Type B pancreatic cell (in vitro differentiated cells): ENCODE results near the gene IQGAP2. TPM values are rescaled to one million over a fixed set of nuclear protein-coding genes. Genes with fewer than 3 reads are reported as not detected.

Experiments
- DNase-seq: peaks from one replicate; pipeline ENCODE4 v3.0.0; 2021; ENCODE audit warnings: mixed read lengths; ENCODE audit not compliant: unreplicated experiment; ENCODE audit errors: extremely low spot score
- H3K27ac Mint-ChIP-seq: 2 replicates; pipeline ENCODE4 v1.8.0; 2021; ENCODE audit warnings: mild to moderate bottlenecking, mixed read lengths
- H3K27me3 Mint-ChIP-seq: 2 replicates; pipeline ENCODE4 v1.8.0; 2021; ENCODE audit warnings: mixed read lengths
- H3K36me3 Mint-ChIP-seq: 2 replicates; pipeline ENCODE4 v1.8.0; 2021; ENCODE audit warnings: mixed read lengths
- H3K4me1 Mint-ChIP-seq: one replicate; pipeline ENCODE4 v1.8.0; 2021; ENCODE audit warnings: mixed read lengths; ENCODE audit not compliant: unreplicated experiment
- H3K4me3 Mint-ChIP-seq: 2 replicates; pipeline ENCODE4 v1.8.0; 2021; ENCODE audit warnings: mild to moderate bottlenecking, mixed read lengths
- H3K9me3 Mint-ChIP-seq: 2 replicates; pipeline ENCODE4 v1.8.0; 2021; ENCODE audit warnings: mixed read lengths
- total RNA-seq: library from RNA; stranded (reverse); gene quantifications from 2 replicates; pipeline ENCODE4 v1.2.1, GENCODE V29; 2021; ENCODE audit warnings: low replicate concordance
- TF ChIP-seq, protein P1 (sequence below): fragments of 200-600 bp; sonication (generic); conservative IDR thresholded peaks from 2 replicates; pipeline ENCODE4 v1.5.0; 2021; ENCODE audit warnings: antibody characterized with exemption, mild to moderate bottlenecking

The IQGAP2 gene
- total RNA-seq, 1 donor from 2014 or later, result 24.7 TPM

DNA sequence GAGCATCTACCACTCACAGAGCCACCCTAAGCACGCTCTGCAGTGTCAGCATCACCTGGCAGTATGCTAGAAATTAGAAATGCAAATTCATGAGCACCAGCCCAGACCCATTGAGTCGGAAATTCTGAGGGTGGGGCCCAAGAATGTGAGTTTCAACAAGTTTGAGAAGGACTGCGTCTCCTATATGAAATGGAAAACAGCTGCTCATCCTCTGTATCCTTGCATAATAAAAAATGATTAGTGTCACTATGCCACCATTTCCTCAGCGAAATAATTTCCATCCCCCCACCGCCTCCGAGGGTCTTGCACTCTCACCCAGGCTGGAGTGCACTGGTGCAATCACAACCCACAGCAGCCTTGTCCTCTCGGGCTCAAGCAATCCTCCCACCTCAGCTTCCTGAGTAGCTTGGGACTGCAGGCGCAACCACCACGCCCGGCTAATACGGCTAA is 1.3 kb upstream of the IQGAP2 start:
- Mint-ChIP-seq H3K4me1 (peaks cover 13% of the 10 kb centered on the region), H3K36me3 (no peaks in the 10 kb centered on the region), H3K27me3 (peaks cover 18% of the 10 kb centered on the region), H3K4me3 (peak overlapping the region; percentile 96), H3K27ac (peak overlapping the region; percentile 79), H3K9me3 (peaks cover under 1% of the 10 kb centered on the region)
- TF ChIP-seq, protein P1, sequence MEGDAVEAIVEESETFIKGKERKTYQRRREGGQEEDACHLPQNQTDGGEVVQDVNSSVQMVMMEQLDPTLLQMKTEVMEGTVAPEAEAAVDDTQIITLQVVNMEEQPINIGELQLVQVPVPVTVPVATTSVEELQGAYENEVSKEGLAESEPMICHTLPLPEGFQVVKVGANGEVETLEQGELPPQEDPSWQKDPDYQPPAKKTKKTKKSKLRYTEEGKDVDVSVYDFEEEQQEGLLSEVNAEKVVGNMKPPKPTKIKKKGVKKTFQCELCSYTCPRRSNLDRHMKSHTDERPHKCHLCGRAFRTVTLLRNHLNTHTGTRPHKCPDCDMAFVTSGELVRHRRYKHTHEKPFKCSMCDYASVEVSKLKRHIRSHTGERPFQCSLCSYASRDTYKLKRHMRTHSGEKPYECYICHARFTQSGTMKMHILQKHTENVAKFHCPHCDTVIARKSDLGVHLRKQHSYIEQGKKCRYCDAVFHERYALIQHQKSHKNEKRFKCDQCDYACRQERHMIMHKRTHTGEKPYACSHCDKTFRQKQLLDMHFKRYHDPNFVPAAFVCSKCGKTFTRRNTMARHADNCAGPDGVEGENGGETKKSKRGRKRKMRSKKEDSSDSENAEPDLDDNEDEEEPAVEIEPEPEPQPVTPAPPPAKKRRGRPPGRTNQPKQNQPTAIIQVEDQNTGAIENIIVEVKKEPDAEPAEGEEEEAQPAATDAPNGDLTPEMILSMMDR, result no peak
- DNase-seq, result no peak

DNA sequence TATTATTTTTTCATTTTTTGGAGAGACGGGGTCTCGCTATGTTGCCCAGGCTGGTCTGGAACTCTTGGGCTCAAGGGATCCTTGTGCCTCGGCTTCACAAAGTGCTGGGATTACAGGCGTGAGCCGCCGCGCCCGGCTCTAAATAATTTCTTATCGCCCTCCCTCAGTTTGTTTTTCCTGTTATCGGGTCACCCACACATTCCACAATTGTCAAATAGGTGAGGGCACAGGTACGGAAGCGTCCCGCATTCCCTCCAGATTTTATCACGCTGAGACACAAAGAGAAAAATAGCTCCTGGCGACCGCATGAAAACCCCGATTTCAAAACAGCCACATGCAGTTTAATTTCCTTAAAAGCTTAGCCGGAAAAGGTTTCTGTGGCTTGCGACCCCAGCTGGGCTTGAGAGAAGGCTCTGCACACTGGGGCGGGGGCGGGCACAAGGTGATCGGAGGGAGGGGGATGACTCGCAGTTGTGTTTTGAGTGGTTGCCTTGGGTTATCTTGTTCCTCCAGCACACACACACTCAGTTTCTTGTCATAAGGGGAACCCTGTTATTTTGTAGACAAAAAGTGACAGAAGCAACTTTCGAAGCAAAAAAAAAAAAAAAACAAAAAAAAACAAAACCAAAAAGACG is 717 bp upstream of the IQGAP2 start:
- H3K9me3 Mint-ChIP-seq, result no peaks in the 10 kb centered on the region
- no peak for DNase-seq
- H3K4me3 Mint-ChIP-seq, result peak overlapping the region; percentile 96
- H3K27me3 Mint-ChIP-seq, result peaks cover 18% of the 10 kb centered on the region
- H3K4me1 Mint-ChIP-seq, result peaks cover 13% of the 10 kb centered on the region
- H3K27ac Mint-ChIP-seq, result peak overlapping the region; percentile 79
- no peaks in the 10 kb centered on the region for H3K36me3 Mint-ChIP-seq
- TF ChIP-seq, protein P1, result no peak

DNA sequence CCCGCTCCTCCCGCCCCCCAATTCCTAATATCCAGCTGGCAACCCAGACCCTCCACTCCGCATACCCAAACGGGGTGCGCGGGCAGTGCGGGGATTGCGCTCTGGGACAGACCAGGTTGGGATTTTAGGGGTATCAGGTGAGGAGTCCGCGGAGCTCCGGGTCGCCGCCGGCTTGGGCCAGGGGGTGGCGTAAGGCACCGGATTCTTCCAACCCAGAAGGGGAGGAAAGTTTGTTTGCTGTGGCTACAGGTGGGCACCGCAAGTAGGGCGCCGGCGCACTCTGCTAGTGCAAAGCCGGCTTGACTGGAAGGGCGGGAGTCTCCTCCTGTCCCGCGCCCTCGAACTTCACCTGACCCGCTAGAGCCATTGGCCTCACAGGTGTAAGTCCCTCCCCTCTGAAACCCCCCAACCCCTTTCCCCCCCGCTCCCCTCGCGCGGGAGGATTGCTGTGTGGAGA is 709 bp downstream of the IQGAP2 start:
- DNase-seq, result no peak
- TF ChIP-seq, protein P1, result peak; percentile 62
- Mint-ChIP-seq H3K27ac (no peak overlapping the region), H3K9me3 (no peaks in the 10 kb centered on the region), H3K4me1 (peaks cover 13% of the 10 kb centered on the region), H3K27me3 (peaks cover 18% of the 10 kb centered on the region), H3K4me3 (peak overlapping the region; percentile 96), H3K36me3 (no peaks in the 10 kb centered on the region)

DNA sequence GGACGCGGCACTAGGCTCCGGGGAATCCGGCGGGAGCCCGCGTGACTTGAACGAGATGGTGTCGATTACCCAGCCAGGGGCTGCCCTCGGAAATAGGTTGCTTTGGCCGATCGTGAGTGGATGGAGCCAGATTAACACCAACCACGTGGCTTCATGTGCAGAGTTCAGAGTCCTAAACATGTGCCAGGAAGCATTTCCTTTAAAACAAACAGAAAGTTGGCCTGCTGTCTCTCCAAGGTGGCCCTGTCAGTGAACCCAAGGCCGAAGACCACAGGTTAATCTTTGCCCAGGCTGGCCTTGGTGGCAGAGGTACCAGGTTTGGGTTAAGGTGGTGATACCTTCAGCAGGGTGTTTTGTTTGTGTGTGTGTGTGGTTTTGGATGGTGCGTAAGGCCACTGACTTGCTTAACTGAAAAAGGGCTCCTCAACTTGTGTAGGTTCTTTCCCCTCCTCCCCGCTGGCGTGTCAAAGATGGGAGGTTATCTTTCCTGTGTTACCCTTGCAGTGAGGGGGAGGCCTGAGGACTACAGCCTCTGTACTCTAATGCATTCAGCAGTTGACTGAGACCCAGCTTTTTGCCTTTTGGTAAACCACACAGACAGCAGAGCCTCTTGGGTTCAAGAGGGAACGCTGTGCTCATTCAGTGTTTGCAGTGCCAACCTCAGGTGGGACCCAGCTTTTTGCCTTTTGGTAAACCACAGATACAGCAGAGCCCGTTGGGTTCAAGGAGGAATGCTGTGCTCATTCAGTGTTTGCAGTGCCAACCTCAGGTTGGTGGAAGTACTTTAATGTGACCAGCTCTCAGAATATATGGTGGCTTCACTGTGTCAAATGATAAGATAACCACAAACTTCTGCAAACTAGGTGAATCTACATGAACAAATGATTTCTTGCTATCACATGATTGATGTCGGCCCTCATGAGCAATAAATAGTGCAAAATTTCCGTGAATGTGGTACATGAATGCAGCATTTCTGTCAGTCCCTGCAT is 1.4 kb downstream of the IQGAP2 start:
- Mint-ChIP-seq H3K4me1 (peaks cover 14% of the 10 kb centered on the region), H3K27me3 (peaks cover 18% of the 10 kb centered on the region), H3K4me3 (peak overlapping the region; percentile 96), H3K9me3 (no peaks in the 10 kb centered on the region), H3K36me3 (no peaks in the 10 kb centered on the region), H3K27ac (no peak overlapping the region)
- TF ChIP-seq, protein P1, result no peak
- DNase-seq, result no peak

DNA sequence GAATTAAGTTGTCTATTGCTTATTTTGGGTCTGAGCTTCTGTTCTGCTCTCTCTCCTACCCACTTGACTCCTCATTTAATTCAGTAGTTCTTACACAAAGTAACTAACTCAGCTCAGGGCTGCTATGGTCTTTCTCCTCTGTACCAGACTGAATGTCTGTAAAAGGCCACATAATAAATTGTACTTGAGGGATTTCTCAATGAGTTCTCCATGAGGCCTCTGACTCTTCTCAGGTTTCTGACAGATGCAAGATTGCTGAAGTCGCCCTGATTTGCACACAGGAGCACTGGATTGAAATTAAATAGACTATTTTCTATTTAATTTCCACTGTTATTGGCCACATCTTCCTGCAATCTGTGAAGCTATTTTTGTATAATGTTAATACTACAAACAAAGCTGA is 2.9 kb downstream of the IQGAP2 start:
- Mint-ChIP-seq H3K9me3 (no peaks in the 10 kb centered on the region), H3K4me3 (peak overlapping the region; percentile 96)
- TF ChIP-seq, protein P1, result no peak

More for the DNA sequence above, 2.9 kb downstream of the IQGAP2 start:
- Mint-ChIP-seq H3K36me3 (no peaks in the 10 kb centered on the region), H3K27me3 (peaks cover 15% of the 10 kb centered on the region), H3K4me1 (peaks cover 22% of the 10 kb centered on the region), H3K27ac (peak overlapping the region; percentile 17)
- DNase-seq, result no peak
